Measurements from ENCODE around the gene ZNF134. TPM values are rescaled to one million over a fixed set of nuclear protein-coding genes. Genes with fewer than 3 reads are reported as not detected.

The ZNF134 gene
- total RNA-seq, 1 donor from 2014 or later, result 40.8 TPM

DNA sequence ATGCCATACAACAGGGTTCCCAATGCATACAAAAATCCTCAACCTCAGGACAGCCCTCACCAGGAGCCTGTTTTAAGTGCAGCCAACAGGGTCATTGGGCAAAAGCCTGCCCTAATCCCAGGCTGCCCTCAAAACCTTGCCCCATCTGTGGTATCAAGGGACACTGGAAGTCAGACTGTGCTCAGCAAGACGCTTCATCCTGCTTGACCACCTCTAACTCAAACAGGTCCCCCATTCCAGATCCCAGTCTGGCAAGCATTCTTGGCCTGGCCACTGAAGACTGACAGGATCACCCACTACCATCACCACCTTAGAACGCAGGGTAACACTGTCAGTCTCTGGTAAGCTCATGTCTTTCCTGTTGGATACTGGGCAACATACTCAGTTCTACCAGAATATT is 39.6 kb downstream of the ZNF134 start:
- Mint-ChIP-seq H3K4me1 (no peaks in the 10 kb centered on the region), H3K9me3 (peaks cover 39% of the 10 kb centered on the region), H3K27ac (no peak overlapping the region), H3K4me3 (no peak overlapping the region), H3K27me3 (ENCODE audit: insufficient read depth, low read depth) (peaks cover 12% of the 10 kb centered on the region), H3K36me3 (peaks cover 2% of the 10 kb centered on the region)
- H3F3A ChIP-seq (ENCODE audit: low read depth), result no peaks in the 10 kb centered on the region
- no peak overlapping the region for H3K9ac ChIP-seq
- no peaks in the 10 kb centered on the region for H3K9me3 ChIP-seq (ENCODE audit: low read depth)
- H3K36me3 ChIP-seq, result no peaks in the 10 kb centered on the region
- peaks cover 26% of the 10 kb centered on the region for H3K27me3 ChIP-seq
- H2AFZ ChIP-seq (replicated peaks), result no peak overlapping the region
- no peaks in the 10 kb centered on the region for H4K20me1 ChIP-seq (ENCODE audit: low read depth)
- H3K27ac ChIP-seq, result no peak overlapping the region
- H3K4me1 ChIP-seq, result no peaks in the 10 kb centered on the region
- no peak overlapping the region for H3K4me3 ChIP-seq
- DNase-seq (ENCODE audit: low spot score), result no peak
- TF ChIP-seq, protein P1, sequence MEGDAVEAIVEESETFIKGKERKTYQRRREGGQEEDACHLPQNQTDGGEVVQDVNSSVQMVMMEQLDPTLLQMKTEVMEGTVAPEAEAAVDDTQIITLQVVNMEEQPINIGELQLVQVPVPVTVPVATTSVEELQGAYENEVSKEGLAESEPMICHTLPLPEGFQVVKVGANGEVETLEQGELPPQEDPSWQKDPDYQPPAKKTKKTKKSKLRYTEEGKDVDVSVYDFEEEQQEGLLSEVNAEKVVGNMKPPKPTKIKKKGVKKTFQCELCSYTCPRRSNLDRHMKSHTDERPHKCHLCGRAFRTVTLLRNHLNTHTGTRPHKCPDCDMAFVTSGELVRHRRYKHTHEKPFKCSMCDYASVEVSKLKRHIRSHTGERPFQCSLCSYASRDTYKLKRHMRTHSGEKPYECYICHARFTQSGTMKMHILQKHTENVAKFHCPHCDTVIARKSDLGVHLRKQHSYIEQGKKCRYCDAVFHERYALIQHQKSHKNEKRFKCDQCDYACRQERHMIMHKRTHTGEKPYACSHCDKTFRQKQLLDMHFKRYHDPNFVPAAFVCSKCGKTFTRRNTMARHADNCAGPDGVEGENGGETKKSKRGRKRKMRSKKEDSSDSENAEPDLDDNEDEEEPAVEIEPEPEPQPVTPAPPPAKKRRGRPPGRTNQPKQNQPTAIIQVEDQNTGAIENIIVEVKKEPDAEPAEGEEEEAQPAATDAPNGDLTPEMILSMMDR (IDR thresholded peaks at IDR 0.05), result no peak
- no peaks in the 10 kb centered on the region for H3K79me2 ChIP-seq (ENCODE audit: low read depth)
- H3K4me2 ChIP-seq, result no peak overlapping the region

GRCh38 chr19:57655443-57655842 is 41.4 kb downstream of the ZNF134 start:
- Histone ChIP-seq H2AFZ (replicated peaks) (no peak overlapping the region), H3K4me1 (no peaks in the 10 kb centered on the region), H3K9me3 (ENCODE audit: low read depth) (no peaks in the 10 kb centered on the region), H3K4me3 (no peak overlapping the region), H3K27me3 (peaks cover 43% of the 10 kb centered on the region), H4K20me1 (ENCODE audit: low read depth) (no peaks in the 10 kb centered on the region), H3K4me2 (no peak overlapping the region), H3K36me3 (no peaks in the 10 kb centered on the region), H3K9ac (no peak overlapping the region), H3F3A (ENCODE audit: low read depth) (no peaks in the 10 kb centered on the region), H3K79me2 (ENCODE audit: low read depth) (no peaks in the 10 kb centered on the region), H3K27ac (no peak overlapping the region)
- Mint-ChIP-seq H3K27ac (no peak overlapping the region), H3K36me3 (peaks cover 2% of the 10 kb centered on the region), H3K9me3 (peaks cover 36% of the 10 kb centered on the region), H3K4me1 (no peaks in the 10 kb centered on the region), H3K27me3 (ENCODE audit: insufficient read depth, low read depth) (peaks cover 10% of the 10 kb centered on the region), H3K4me3 (no peak overlapping the region)
- no peak for TF ChIP-seq EZH2 (IDR thresholded peaks at IDR 0.05)
- no peak for TF ChIP-seq EZH2phosphoT487 (IDR thresholded peaks at IDR 0.05)
- TF ChIP-seq, protein P1 (IDR thresholded peaks at IDR 0.05), result no peak
- DNase-seq (ENCODE audit: low spot score), result no peak

- Histone ChIP-seq H3K4me2 (no peak overlapping the region), H3K36me3 (no peaks in the 10 kb centered on the region), H2AFZ (replicated peaks) (no peak overlapping the region), H4K20me1 (ENCODE audit: low read depth) (no peaks in the 10 kb centered on the region), H3F3A (ENCODE audit: low read depth) (no peaks in the 10 kb centered on the region), H3K4me3 (no peak overlapping the region), H3K4me1 (no peaks in the 10 kb centered on the region), H3K79me2 (ENCODE audit: low read depth) (no peaks in the 10 kb centered on the region), H3K27me3 (peaks cover 52% of the 10 kb centered on the region), H3K9me3 (ENCODE audit: low read depth) (no peaks in the 10 kb centered on the region), H3K27ac (no peak overlapping the region), H3K9ac (no peak overlapping the region)
- no peak for DNase-seq (ENCODE audit: low spot score)
- H3K36me3 Mint-ChIP-seq, result peaks cover 2% of the 10 kb centered on the region
- H3K4me1 Mint-ChIP-seq, result no peaks in the 10 kb centered on the region
- H3K4me3 Mint-ChIP-seq, result peak overlapping the region; percentile 10
- TF ChIP-seq EZH2phosphoT487 (IDR thresholded peaks at IDR 0.05), result no peak
- TF ChIP-seq, protein P1 (IDR thresholded peaks at IDR 0.05), result no peak
- H3K27ac Mint-ChIP-seq, result no peak overlapping the region
- peaks cover 34% of the 10 kb centered on the region for H3K9me3 Mint-ChIP-seq
- H3K27me3 Mint-ChIP-seq (ENCODE audit: insufficient read depth, low read depth), result peaks cover 9% of the 10 kb centered on the region
Observed at GRCh38 chr19:57656346-57656745, 42.3 kb downstream of the ZNF134 start.
